Common myeloid progenitor, CD34-positive (primary cell): Measurements from ENCODE around the gene JAG2.
A peak's percentile ranks its signal among the peaks of the same experiment; 100 is the strongest.

Experiments
- CTCF ChIA-PET: fragments of 350-600 bp; sonication (Branson Sonifier 250); formaldehyde crosslinking; loops from one replicate; lab custom pipeline; 2021; ENCODE audit warnings: antibody characterized with exemption; lab: Charles Lee
- POLR2A ChIA-PET: fragments of 350-600 bp; sonication (Branson Sonifier 250); formaldehyde crosslinking; loops from one replicate; lab custom pipeline; 2021; ENCODE audit warnings: antibody characterized with exemption; lab: Charles Lee
- DNase-seq, 3 donors: peaks; one replicate each; pipeline versions ENCODE4 v3.0.0 to v3.0.0-alpha.2; 2013
- H3K27ac ChIP-seq, 2 experiments: 1 replicate in 1 of 2; 2 replicates in 1 of 2; pipeline ENCODE4 v1.7.0; 2013; ENCODE audit warnings: inconsistent platforms in 2 of 2, low read length in 2 of 2, mild to moderate bottlenecking in 2 of 2, low read depth in 1 of 2, moderate library complexity in 1 of 2; ENCODE audit not compliant: severe bottlenecking in 2 of 2, insufficient read depth in 1 of 2, poor library complexity in 1 of 2
- H3K27me3 ChIP-seq, 5 experiments: replicated peaks in 2 of 5; 1 replicate in 3 of 5; 2 replicates in 2 of 5; pipeline versions ENCODE4 v1.6.1 to v1.7.0; 2013; ENCODE audit warnings: low read length in 4 of 5, mild to moderate bottlenecking in 2 of 5, moderate library complexity in 2 of 5, inconsistent platforms in 1 of 5; ENCODE audit not compliant: insufficient read depth in 5 of 5, control insufficient read depth in 4 of 5
- H3K36me3 ChIP-seq, 4 experiments: 1 replicate in 2 of 4; 2 replicates in 2 of 4; pipeline versions ENCODE4 v1.6.1 to v1.7.0; 2013; ENCODE audit warnings: low read length in 3 of 4, control low read depth in 1 of 4, mild to moderate bottlenecking in 1 of 4; ENCODE audit not compliant: control insufficient read depth in 4 of 4, insufficient read depth in 4 of 4
- H3K4me1 ChIP-seq, 4 experiments: 1 replicate in 3 of 4; 2 replicates in 1 of 4; pipeline versions ENCODE4 v1.6.1 to v1.7.1; 2013; ENCODE audit warnings: low read length in 3 of 4, mild to moderate bottlenecking in 3 of 4, control low read depth in 1 of 4, inconsistent platforms in 1 of 4, moderate library complexity in 1 of 4; ENCODE audit not compliant: control insufficient read depth in 4 of 4, insufficient read depth in 4 of 4; ENCODE audit errors: control extremely low read depth in 1 of 4
- H3K4me3 ChIP-seq, 7 experiments: 1 replicate in 4 of 7; 2 replicates in 3 of 7; pipeline versions ENCODE4 v1.5.1 to v1.7.0; 2013; ENCODE audit warnings: mild to moderate bottlenecking in 7 of 7, low read length in 6 of 7, moderate library complexity in 6 of 7, inconsistent platforms in 2 of 7, low read depth in 2 of 7, control low read depth in 1 of 7; ENCODE audit not compliant: insufficient read depth in 4 of 7, control insufficient read depth in 1 of 7; ENCODE audit errors: extremely low read depth in 1 of 7
- H3K9me3 ChIP-seq, 5 experiments: 1 replicate in 4 of 5; 2 replicates in 1 of 5; pipeline versions ENCODE4 v1.6.1 to v1.7.1; 2013; ENCODE audit warnings: low read length in 4 of 5, mild to moderate bottlenecking in 2 of 5, inconsistent platforms in 1 of 5, low read depth in 1 of 5, moderate library complexity in 1 of 5; ENCODE audit not compliant: control insufficient read depth in 4 of 5, insufficient read depth in 2 of 5; ENCODE audit errors: control extremely low read depth in 1 of 5
- WGBS: methylation state at CpG from one replicate; pipeline ENCODE4 v1.1.5; 2013; ENCODE audit not compliant: insufficient coverage; 5-methylcytosine and 5-hydroxymethylcytosine counted together

The JAG2 gene

GRCh38 chr14:105178868-105179140 is 10.2 kb upstream of the JAG2 start:
- Histone ChIP-seq H3K4me1 (peaks cover 0 to 49% (median 44%) of the 10 kb centered on the region in 4 experiments), H3K27ac (no peak overlapping the region), H3K4me3 (no peak overlapping the region), H3K36me3 (no peaks in the 10 kb centered on the region), H3K27me3 (peaks cover 0 to 16% (median 0%) of the 10 kb centered on the region in 5 experiments), H3K9me3 (no peaks in the 10 kb centered on the region)
- 100% methylated on average over 2 of the region's 11 CpGs for WGBS
- POLR2A ChIA-PET, result no interaction called here
- CTCF ChIA-PET, result interaction anchor here (0.8 to 18.8 kb wide), 4 partner anchors 9 to 114 kb away, joined by 3 to 248 read pairs (median 12); partner anchors contain the start of gene GPR132
- no peak for DNase-seq

GRCh38 chr14:105178069-105178867 is 9.7 kb upstream of the JAG2 start:
- no peak for DNase-seq
- Histone ChIP-seq H3K4me1 (peaks cover 0 to 53% (median 47%) of the 10 kb centered on the region in 4 experiments), H3K9me3 (no peaks in the 10 kb centered on the region), H3K4me3 (no peak overlapping the region), H3K27ac (no peak overlapping the region), H3K27me3 (peaks cover 0 to 19% (median 0%) of the 10 kb centered on the region in 5 experiments), H3K36me3 (no peaks in the 10 kb centered on the region)
- ChIA-PET CTCF (interaction anchor here (2.5 to 18.8 kb wide), 2 partner anchors 12 to 22 kb away, joined by 10 to 248 read pairs; no protein-coding TSS in a partner anchor), POLR2A (no interaction called here)
- 91% methylated on average over 15 of the region's 19 CpGs for WGBS

GRCh38 chr14:105177082-105177481 is 8.5 kb upstream of the JAG2 start:
- Histone ChIP-seq H3K27me3 (peaks cover 0 to 20% (median 3%) of the 10 kb centered on the region in 5 experiments), H3K4me1 (peaks cover 0 to 43% (median 38%) of the 10 kb centered on the region in 4 experiments), H3K27ac (no peak overlapping the region), H3K9me3 (no peaks in the 10 kb centered on the region), H3K4me3 (no peak overlapping the region), H3K36me3 (no peaks in the 10 kb centered on the region)
- DNase-seq, result no peak
- 86% methylated on average over 10 of the region's 11 CpGs for WGBS
- CTCF ChIA-PET, result interaction anchor here (1.1 to 18.8 kb wide), 3 partner anchors 12 to 23 kb away, joined by 3 to 248 read pairs (median 5); no protein-coding TSS in a partner anchor
- POLR2A ChIA-PET, result interaction anchor here (1.1 kb wide), 1 partner anchor 19 kb away, joined by 6 read pairs; no protein-coding TSS in a partner anchor

GRCh38 chr14:105176513-105176912 is 7.9 kb upstream of the JAG2 start:
- no peak overlapping the region for H3K4me3 ChIP-seq
- peaks cover 0 to 18% (median 7%) of the 10 kb centered on the region in 5 experiments for H3K27me3 ChIP-seq
- no peaks in the 10 kb centered on the region for H3K36me3 ChIP-seq
- H3K27ac ChIP-seq, result no peak overlapping the region
- no peaks in the 10 kb centered on the region for H3K9me3 ChIP-seq
- peaks cover 0 to 40% (median 35%) of the 10 kb centered on the region in 4 experiments for H3K4me1 ChIP-seq
- CTCF ChIA-PET, result interaction anchor here (0.6 to 18.8 kb wide), 8 partner anchors 8 to 296 kb away, joined by 3 to 248 read pairs (median 4); no protein-coding TSS in a partner anchor
- WGBS, result 89% methylated on average over 13 of the region's 15 CpGs
- no peak for DNase-seq
- POLR2A ChIA-PET, result interaction anchor here (1.0 to 1.1 kb wide), 2 partner anchors 17 to 20 kb away, joined by 4 to 6 read pairs; no protein-coding TSS in a partner anchor

GRCh38 chr14:105173901-105174894 is 5.6 kb upstream of the JAG2 start:
- peaks cover 0 to 50% (median 46%) of the 10 kb centered on the region in 4 experiments for H3K4me1 ChIP-seq
- H3K27me3 ChIP-seq, result peaks cover 0 to 35% (median 24%) of the 10 kb centered on the region in 5 experiments
- no peaks in the 10 kb centered on the region for H3K9me3 ChIP-seq
- DNase-seq, result peak; percentile 57 to 90 (median 86)
- whole genome bisulfite sequencing, result 44% methylated on average over 23 of the region's 32 CpGs
- CTCF ChIA-PET, result interaction anchor here (2.6 to 18.8 kb wide), 2 partner anchors 15 to 26 kb away, joined by 7 to 248 read pairs; no protein-coding TSS in a partner anchor
- POLR2A ChIA-PET, result interaction anchor here (1.2 kb wide), 1 partner anchor 22 kb away, joined by 3 read pairs; no protein-coding TSS in a partner anchor
- H3K27ac ChIP-seq, result no peak overlapping the region
- H3K36me3 ChIP-seq, result no peaks in the 10 kb centered on the region
- peak overlapping the region in 1 of 7 experiments; percentile 58 for H3K4me3 ChIP-seq

GRCh38 chr14:105173145-105173544 is 4.6 kb upstream of the JAG2 start:
- no peak for DNase-seq
- H3K36me3 ChIP-seq, result no peaks in the 10 kb centered on the region
- H3K27me3 ChIP-seq, result peaks cover 0 to 35% (median 22%) of the 10 kb centered on the region in 5 experiments
- ChIA-PET POLR2A (no interaction called here), CTCF (interaction anchor here (1.1 to 18.8 kb wide), 3 partner anchors 9 to 27 kb away, joined by 4 to 248 read pairs (median 4); no protein-coding TSS in a partner anchor)
- no peak overlapping the region for H3K27ac ChIP-seq
- H3K4me1 ChIP-seq, result peaks cover 0 to 54% (median 50%) of the 10 kb centered on the region in 4 experiments
- 97% methylated on average over 13 of the region's 13 CpGs for WGBS
- H3K9me3 ChIP-seq, result no peaks in the 10 kb centered on the region
- no peak overlapping the region for H3K4me3 ChIP-seq
